Mesendoderm (in vitro differentiated cells): ENCODE results near the gene CHRNA4.

Source experiments
- DNase-seq: peaks from one replicate; pipeline ENCODE4 v3.0.0; 2013
- H2AK5ac ChIP-seq: 2 replicates; pipeline ENCODE4 v1.6.1; 2013; ENCODE audit warnings: low read length, inconsistent platforms
- H2BK120ac ChIP-seq: 2 replicates; pipeline ENCODE4 v1.6.1; 2013; ENCODE audit warnings: low read depth, mild to moderate bottlenecking, low read length, moderate library complexity, mixed read lengths
- H2BK15ac ChIP-seq: replicated peaks from 2 replicates; pipeline ENCODE4 v1.6.1; 2013; ENCODE audit warnings: low read depth, mild to moderate bottlenecking, moderate library complexity
- H2BK5ac ChIP-seq: 2 replicates; pipeline ENCODE4 v1.6.1; 2013; ENCODE audit warnings: low read length, inconsistent platforms
- H3K18ac ChIP-seq: 2 replicates; pipeline ENCODE4 v1.6.1; 2013; ENCODE audit warnings: mild to moderate bottlenecking, low read length, mixed read lengths
- H3K23ac ChIP-seq: one replicate; pipeline ENCODE4 v1.6.1; 2013; ENCODE audit warnings: low read length
- H3K27ac ChIP-seq: 2 replicates; pipeline ENCODE4 v1.5.1; 2013; ENCODE audit warnings: low read depth, mild to moderate bottlenecking, inconsistent platforms, low read length, moderate library complexity
- H3K27me3 ChIP-seq: 2 replicates; pipeline ENCODE4 v1.6.1; 2013; ENCODE audit warnings: low read length, control low read depth, mild to moderate bottlenecking, inconsistent platforms; ENCODE audit not compliant: insufficient read depth, poor library complexity
- H3K36me3 ChIP-seq: 2 replicates; pipeline ENCODE4 v1.6.1; 2013; ENCODE audit warnings: low read length, inconsistent platforms; ENCODE audit not compliant: control insufficient read depth, insufficient read depth
- H3K4ac ChIP-seq: one replicate; pipeline ENCODE4 v1.6.1; 2013; ENCODE audit warnings: low read depth, mild to moderate bottlenecking, low read length, moderate library complexity
- H3K4me1 ChIP-seq: 2 replicates; pipeline ENCODE4 v1.6.1; 2013; ENCODE audit warnings: low read depth, low read length, inconsistent platforms; ENCODE audit not compliant: control insufficient read depth
- H3K4me2 ChIP-seq: 2 replicates; pipeline ENCODE4 v1.6.1; 2013; ENCODE audit warnings: low read length
- H3K4me3 ChIP-seq: 2 replicates; pipeline ENCODE4 v1.5.1; 2013; ENCODE audit warnings: mild to moderate bottlenecking, low read length
- H3K56ac ChIP-seq: one replicate; pipeline ENCODE4 v1.6.1; 2013; ENCODE audit warnings: low read length
- H3K79me1 ChIP-seq: 2 replicates; pipeline ENCODE4 v1.6.1; 2013; ENCODE audit warnings: low read length, inconsistent platforms
- H3K79me2 ChIP-seq: 2 replicates; pipeline ENCODE4 v1.6.1; 2013; ENCODE audit warnings: mild to moderate bottlenecking, low read length; ENCODE audit not compliant: control insufficient read depth, insufficient read depth
- H3K9ac ChIP-seq: 2 replicates; pipeline ENCODE4 v1.6.1; 2013; ENCODE audit warnings: low read length, inconsistent platforms
- H4K5ac ChIP-seq: one replicate; pipeline ENCODE4 v1.6.1; 2013; ENCODE audit warnings: low read length
- H4K8ac ChIP-seq: one replicate; pipeline ENCODE4 v1.6.1; 2013; ENCODE audit warnings: low read depth, mild to moderate bottlenecking, control low read depth, low read length, moderate library complexity
- WGBS: extraction: QIAGEN DNeasy Blood & Tissue Kit; methylation state at CpG from one replicate; pipeline ENCODE4 v1.1.7; 2013; ENCODE audit warnings: low lambda C conversion rate, missing lambda C conversion rate; ENCODE audit not compliant: insufficient coverage; ENCODE audit errors: extremely low coverage; 5-methylcytosine and 5-hydroxymethylcytosine counted together

CHRNA4 gene

DNA sequence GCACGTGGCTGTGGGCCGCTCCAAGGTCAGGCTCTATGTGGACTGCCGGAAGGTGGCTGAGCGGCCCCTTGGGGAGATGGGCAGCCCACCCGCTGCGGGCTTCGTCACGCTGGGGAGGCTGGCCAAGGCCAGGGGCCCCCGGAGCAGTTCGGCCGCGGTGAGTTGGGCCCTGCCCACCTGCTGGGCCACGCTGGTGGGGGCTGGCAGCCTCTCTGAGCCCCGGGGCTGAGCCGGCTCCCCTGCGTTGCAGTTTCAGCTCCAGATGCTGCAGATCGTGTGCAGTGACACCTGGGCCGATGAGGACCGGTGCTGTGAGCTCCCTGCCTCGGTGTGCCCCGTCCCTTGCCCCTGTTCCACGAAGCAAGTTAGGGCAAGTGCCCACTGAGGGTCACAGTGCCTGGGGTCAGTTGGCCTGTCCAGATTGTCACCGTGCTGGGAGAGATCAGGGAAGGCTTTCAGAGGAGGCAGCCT, 41.1 kb downstream of the CHRNA4 start:
- Histone ChIP-seq H3K79me1 (no peaks in the 10 kb centered on the region), H3K18ac (no peak overlapping the region), H3K9ac (no peak overlapping the region), H3K56ac (no peak overlapping the region), H3K36me3 (no peaks in the 10 kb centered on the region), H3K4me3 (no peak overlapping the region), H4K8ac (no peak overlapping the region), H2BK5ac (no peak overlapping the region), H3K27me3 (no peaks in the 10 kb centered on the region), H3K4me1 (no peaks in the 10 kb centered on the region), H2AK5ac (no peak overlapping the region), H3K27ac (no peak overlapping the region), H3K4me2 (no peak overlapping the region), H2BK120ac (no peak overlapping the region), H4K5ac (no peak overlapping the region), H3K23ac (no peak overlapping the region), H3K79me2 (no peaks in the 10 kb centered on the region), H3K4ac (no peak overlapping the region), H2BK15ac (no peak overlapping the region)
- DNase-seq = no peak
- no CpG with 5 or more reads among the region's 23 CpGs for WGBS

DNA sequence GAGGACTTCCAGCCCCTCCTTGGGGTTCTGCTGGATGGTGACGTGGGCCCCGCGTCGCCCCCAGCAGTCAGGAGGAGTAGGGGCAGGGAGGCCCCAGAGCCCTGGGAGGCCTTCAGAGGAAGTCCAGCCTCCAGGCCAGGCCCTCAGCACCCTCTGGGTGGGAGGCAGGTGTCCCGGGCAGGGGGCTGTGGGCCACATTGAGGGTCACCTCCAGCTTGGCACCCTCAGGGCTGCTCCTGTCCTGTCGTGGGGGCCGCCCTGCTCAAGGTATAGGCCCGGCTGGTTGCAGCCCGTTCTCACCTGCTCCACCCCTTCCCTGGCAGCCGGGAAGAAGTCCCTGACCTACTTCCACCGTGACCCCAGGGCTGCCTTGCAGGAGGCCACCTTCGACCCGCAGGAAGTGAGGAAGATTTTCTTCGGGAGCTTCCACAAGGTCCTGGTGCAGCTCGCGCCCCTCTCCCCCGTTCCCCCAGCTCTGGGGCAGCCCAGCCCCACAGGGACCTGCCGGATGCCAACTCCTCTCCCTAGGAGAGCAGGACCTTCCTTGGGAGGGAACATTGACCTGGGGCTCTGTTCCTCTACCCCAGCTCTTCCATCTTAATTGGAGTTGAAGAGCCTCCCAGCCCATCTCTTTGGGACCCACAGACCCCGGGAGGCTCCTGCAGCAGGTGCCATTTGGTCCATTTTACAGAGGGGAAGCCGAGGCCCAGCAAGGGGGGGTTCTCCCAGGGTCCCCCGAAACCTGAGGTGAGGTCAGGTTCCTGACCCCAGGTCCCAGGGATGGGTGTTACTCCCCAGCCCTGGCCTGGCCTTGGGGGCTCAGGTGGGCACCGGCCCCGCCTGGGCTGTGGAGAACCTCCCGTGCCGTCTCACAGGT, 41.7 kb downstream of the CHRNA4 start:
- no CpG with 5 or more reads among the region's 25 CpGs for WGBS
- H3K36me3 ChIP-seq = no peaks in the 10 kb centered on the region
- H3K4me2 ChIP-seq = no peak overlapping the region
- H2AK5ac ChIP-seq = no peak overlapping the region
- no peak overlapping the region for H3K23ac ChIP-seq
- H4K8ac ChIP-seq = no peak overlapping the region
- H3K4ac ChIP-seq = no peak overlapping the region
- no peak overlapping the region for H3K4me3 ChIP-seq
- no peak overlapping the region for H2BK5ac ChIP-seq
- no peak for DNase-seq
- H3K4me1 ChIP-seq = no peaks in the 10 kb centered on the region
- H3K79me2 ChIP-seq = no peaks in the 10 kb centered on the region
- H4K5ac ChIP-seq = no peak overlapping the region
- H3K27ac ChIP-seq = no peak overlapping the region
- H3K18ac ChIP-seq = no peak overlapping the region
- no peak overlapping the region for H2BK120ac ChIP-seq
- H3K79me1 ChIP-seq = no peaks in the 10 kb centered on the region
- no peak overlapping the region for H3K56ac ChIP-seq
- no peak overlapping the region for H2BK15ac ChIP-seq
- no peaks in the 10 kb centered on the region for H3K27me3 ChIP-seq
- H3K9ac ChIP-seq = no peak overlapping the region

DNA sequence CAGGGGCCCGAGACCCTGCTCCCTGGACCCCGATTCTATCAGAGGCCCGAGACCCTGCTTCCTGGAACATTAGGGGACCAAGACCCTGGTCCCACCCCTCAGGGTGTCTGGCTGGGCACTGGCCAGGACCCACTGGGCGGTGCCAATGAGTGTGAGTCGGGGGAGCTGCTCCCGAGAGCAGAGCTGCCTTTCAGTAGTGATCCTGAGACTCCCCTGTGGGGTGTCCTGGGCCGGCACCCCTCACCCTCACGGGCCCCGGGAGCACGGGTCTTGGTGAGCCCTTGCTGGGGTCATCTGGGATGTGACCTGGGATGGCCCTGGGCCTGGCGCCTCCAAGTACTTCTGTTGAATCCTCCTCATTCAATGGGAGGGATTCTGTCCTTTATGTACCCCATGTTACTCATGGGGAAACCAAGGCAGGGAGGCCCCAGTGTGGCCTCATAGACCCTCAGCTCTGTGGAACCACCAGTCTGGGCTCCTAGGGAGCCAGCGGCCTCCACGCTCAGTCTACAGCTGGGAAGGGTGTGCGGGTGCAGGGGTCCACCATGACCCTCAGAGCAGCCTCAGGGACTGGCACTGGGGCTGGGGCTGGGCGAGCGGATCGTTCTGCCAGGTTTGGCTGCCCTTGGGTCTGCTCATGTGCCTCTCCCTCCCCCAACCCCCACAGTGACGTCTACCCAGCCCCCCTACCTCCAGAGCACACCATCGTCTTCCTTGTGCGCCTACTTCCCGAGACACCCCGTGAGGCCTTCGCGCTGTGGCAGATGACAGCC, 42.6 kb downstream of the CHRNA4 start:
- WGBS = no CpG with 5 or more reads among the region's 24 CpGs

DNA sequence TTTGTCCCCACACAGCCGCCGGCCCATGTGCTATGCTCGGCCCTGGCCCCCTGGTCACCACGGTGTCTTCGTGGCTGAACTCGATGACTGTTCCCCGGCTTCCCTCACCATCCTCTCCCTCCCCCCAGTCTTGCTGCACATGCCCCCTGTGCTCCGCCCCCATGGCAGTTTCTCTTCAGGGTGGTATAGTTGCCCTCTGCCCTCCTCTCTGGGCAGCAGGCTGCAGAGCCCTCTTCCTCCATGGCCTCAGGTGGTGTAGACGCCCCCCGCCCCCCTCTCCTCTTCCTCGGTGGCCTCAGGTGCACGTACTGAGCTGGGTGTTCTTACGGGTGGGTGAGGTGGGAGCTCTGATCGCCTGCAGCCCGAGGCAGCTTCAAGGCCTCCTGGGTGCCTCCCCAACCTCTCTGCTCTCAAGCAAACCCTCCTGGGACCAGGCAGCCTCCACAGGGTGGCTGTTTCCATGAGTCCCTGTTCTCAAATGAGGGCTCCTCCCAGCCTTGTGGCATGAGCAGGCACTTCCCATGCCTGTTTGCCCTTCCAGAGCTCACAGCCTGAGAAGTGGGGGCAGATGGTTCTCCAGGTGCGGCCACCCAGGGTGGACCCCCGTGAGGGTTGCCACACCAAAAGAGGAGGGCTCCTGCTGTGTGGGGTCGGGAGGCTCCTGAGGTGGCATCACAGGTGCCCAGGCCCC, 43.4 kb downstream of the CHRNA4 start:
- WGBS = no CpG with 5 or more reads among the region's 18 CpGs
- Histone ChIP-seq H3K23ac (no peak overlapping the region), H3K36me3 (no peaks in the 10 kb centered on the region), H3K79me1 (no peaks in the 10 kb centered on the region), H3K4me1 (no peaks in the 10 kb centered on the region), H2BK120ac (no peak overlapping the region), H2BK5ac (no peak overlapping the region), H3K9ac (no peak overlapping the region), H3K4me3 (no peak overlapping the region), H3K18ac (no peak overlapping the region), H2AK5ac (no peak overlapping the region), H3K27me3 (no peaks in the 10 kb centered on the region), H2BK15ac (no peak overlapping the region), H4K5ac (no peak overlapping the region), H3K79me2 (no peaks in the 10 kb centered on the region), H3K56ac (no peak overlapping the region), H3K27ac (no peak overlapping the region), H4K8ac (no peak overlapping the region), H3K4ac (no peak overlapping the region), H3K4me2 (no peak overlapping the region)
- no peak for DNase-seq

More for the DNA sequence above, 42.6 kb downstream of the CHRNA4 start:
- H3K9ac ChIP-seq = no peak overlapping the region
- H3K27me3 ChIP-seq = no peaks in the 10 kb centered on the region
- no peak overlapping the region for H2BK15ac ChIP-seq
- H3K79me2 ChIP-seq = no peaks in the 10 kb centered on the region
- no peak overlapping the region for H4K8ac ChIP-seq
- H4K5ac ChIP-seq = no peak overlapping the region
- no peak overlapping the region for H3K4me2 ChIP-seq
- H3K4ac ChIP-seq = no peak overlapping the region
- H3K4me1 ChIP-seq = no peaks in the 10 kb centered on the region
- no peak overlapping the region for H3K56ac ChIP-seq
- no peak overlapping the region for H2AK5ac ChIP-seq
- no peaks in the 10 kb centered on the region for H3K36me3 ChIP-seq
- no peak overlapping the region for H2BK120ac ChIP-seq
- no peak overlapping the region for H3K4me3 ChIP-seq
- no peak overlapping the region for H3K23ac ChIP-seq
- DNase-seq = no peak
- H2BK5ac ChIP-seq = no peak overlapping the region
- no peak overlapping the region for H3K27ac ChIP-seq
- H3K18ac ChIP-seq = no peak overlapping the region
- H3K79me1 ChIP-seq = no peaks in the 10 kb centered on the region

DNA sequence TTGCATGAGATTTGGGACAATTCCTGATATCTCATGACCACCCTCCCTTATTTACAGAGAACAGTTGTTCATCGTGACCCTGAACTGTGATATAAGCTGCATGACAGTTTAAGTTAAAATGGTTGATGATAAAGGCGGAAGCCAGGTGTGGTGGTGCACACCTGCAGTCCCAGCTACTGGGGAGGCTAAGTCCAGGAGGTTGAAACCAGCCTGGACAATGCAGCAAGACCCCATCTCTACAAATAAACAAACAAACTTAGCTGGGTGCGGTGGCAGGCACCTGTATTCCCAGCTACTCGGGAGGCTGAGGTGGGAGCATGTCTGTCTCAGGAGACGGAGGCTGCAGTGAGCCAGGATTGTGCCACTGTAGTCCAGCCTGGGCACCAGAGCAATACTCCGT, 44.1 kb downstream of the CHRNA4 start:
- Histone ChIP-seq H2BK120ac (no peak overlapping the region), H3K4ac (no peak overlapping the region), H3K79me2 (no peaks in the 10 kb centered on the region), H3K4me1 (no peaks in the 10 kb centered on the region), H4K8ac (no peak overlapping the region), H3K23ac (no peak overlapping the region), H2AK5ac (no peak overlapping the region), H3K56ac (no peak overlapping the region), H3K4me2 (no peak overlapping the region), H3K4me3 (no peak overlapping the region), H4K5ac (no peak overlapping the region), H3K36me3 (no peaks in the 10 kb centered on the region), H3K18ac (no peak overlapping the region), H3K79me1 (no peaks in the 10 kb centered on the region), H2BK5ac (no peak overlapping the region), H3K9ac (no peak overlapping the region), H3K27ac (no peak overlapping the region), H3K27me3 (no peaks in the 10 kb centered on the region), H2BK15ac (no peak overlapping the region)
- DNase-seq = no peak
- WGBS = no CpG with 5 or more reads among the region's 6 CpGs
